Peyer's patch (tissue), 4 donors: Measurements from ENCODE around the gene HOXC11.

Experiments
- POLR2A ChIP-seq, 2 donors: fragments of 450-650 bp; IDR thresholded peaks; one replicate each; pipeline ENCODE4 v1.5.1; 2017; ENCODE audit warnings: antibody characterized with exemption in 2 of 2, mild to moderate bottlenecking in 2 of 2, moderate library complexity in 2 of 2
- TF ChIP-seq, protein P1 (sequence below), 6 experiments: fragments of 450-650 bp in 4 of 6; fragments of 200-600 bp in 2 of 6; sonication (generic) in 1 of 6; IDR thresholded peaks; one replicate each; pipeline ENCODE4 v1.5.1; 2017 to 2019; ENCODE audit warnings: antibody characterized with exemption in 6 of 6, mild to moderate bottlenecking in 3 of 6, moderate library complexity in 1 of 6

DNA sequence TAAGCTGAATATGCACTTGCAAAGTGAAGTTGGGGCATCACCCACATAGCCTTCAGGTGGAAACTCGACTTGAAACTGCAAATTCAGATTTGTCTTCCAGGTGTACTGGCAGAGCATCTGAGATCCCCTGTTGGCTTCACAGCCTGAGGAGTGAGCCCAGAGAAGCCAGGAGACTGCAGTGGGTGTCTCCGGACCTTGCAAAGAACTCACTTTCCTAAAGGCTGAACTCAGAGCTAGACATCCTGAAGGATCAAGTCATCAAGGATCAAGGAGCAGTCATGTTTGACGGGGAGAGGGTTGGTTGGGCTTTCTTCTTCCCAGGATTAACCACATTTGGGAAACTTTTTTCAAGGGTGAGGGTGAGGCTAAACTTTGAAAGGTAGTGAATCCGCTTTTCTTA is 43.4 kb upstream of the HOXC11 start:
- TF ChIP-seq, protein P1, sequence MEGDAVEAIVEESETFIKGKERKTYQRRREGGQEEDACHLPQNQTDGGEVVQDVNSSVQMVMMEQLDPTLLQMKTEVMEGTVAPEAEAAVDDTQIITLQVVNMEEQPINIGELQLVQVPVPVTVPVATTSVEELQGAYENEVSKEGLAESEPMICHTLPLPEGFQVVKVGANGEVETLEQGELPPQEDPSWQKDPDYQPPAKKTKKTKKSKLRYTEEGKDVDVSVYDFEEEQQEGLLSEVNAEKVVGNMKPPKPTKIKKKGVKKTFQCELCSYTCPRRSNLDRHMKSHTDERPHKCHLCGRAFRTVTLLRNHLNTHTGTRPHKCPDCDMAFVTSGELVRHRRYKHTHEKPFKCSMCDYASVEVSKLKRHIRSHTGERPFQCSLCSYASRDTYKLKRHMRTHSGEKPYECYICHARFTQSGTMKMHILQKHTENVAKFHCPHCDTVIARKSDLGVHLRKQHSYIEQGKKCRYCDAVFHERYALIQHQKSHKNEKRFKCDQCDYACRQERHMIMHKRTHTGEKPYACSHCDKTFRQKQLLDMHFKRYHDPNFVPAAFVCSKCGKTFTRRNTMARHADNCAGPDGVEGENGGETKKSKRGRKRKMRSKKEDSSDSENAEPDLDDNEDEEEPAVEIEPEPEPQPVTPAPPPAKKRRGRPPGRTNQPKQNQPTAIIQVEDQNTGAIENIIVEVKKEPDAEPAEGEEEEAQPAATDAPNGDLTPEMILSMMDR (IDR thresholded peaks at IDR 0.05): no peak
- TF ChIP-seq POLR2A (IDR thresholded peaks at IDR 0.05): no peak
